Activated T-cell treated with anti-CD3 and anti-CD28 coated beads for 4 hours (primary cell): ENCODE data around the gene WDR7.

Source experiments
- DNase-seq: peaks from one replicate; pipeline ENCODE4 v3.0.0-alpha.2; 2020

WDR7 gene

GRCh38 chr18:56952026-56952425, 300.9 kb downstream of the WDR7 start:
- no peak for DNase-seq

- no peak for DNase-seq
These were observed 302.5 kb downstream of the WDR7 start for GRCh38 chr18:56953428-56954198.

DNA sequence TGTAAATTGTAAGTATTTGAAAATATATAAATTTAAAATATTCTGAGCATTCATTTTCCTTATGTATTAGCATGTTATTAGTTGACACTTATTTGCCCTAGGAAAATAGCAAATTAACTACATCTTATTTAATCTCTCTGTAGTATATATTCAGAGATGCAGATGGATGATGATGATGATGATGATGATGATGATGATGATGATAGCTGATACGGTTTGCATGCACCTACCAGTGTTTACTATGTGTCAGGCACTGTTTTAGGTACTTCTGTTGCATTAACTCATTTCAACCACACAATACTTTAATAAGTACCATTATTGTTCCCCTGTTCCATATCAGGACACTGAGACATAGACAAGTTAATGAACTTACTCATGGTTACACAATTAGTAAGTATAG, 304.3 kb downstream of the WDR7 start:
- no peak for DNase-seq

DNA sequence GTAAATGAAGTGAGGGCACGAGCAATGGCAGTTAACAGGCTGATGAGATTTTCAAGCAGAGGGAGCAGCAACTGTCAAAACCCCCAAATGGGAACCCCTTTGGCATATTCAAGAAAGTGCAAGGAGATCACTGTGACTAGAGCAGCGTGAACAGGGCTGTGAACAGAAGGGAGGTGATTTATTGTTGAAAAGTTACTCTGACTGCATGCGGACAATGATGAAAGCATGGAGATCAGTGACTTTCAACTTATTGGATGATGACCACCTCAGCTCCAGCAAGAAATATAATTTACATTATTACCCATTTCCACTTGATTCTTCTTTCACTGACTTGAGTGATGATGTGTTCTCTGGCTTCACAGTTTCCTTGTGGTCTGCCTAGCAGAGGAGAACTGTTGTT, 308.0 kb downstream of the WDR7 start:
- DNase-seq, result no peak

DNA sequence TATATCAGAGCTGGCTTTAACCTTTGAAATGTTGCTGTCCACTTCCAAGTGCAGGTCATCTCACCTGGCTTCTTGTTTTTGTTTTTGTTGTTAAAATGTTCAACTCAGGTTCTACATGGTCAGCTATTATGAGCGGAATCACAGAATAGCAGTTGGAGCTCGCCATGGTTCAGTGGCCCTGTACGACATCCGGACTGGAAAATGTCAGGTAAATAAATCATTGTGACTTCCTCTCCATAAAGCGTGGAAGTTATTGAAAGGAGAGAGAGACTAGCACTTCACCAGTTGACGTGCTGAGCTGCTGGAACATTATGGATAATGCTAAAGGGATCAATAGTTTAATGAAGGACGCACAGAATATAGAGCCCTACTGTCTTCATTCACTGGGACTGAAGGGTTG, 311.2 kb downstream of the WDR7 start:
- no peak for DNase-seq

DNA sequence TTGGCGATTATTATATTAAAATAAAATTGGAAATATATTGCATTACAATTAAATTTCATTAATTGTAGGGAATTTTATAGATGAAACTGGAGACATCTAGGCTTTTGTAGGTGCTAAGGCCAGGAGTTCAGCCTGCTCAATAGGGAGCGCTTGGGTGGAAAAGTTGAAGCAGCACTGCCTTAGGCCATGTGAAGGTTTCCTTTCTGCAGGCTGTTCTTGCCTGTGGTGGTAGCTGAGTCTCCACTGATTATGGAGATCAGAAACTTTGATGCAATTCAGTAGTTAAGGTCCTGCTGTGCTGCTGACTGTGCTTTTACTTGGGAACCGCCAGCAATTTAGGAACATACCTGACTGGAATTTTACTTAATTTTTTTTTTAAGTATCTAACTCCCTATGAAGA, 315.9 kb downstream of the WDR7 start:
- no peak for DNase-seq

DNA sequence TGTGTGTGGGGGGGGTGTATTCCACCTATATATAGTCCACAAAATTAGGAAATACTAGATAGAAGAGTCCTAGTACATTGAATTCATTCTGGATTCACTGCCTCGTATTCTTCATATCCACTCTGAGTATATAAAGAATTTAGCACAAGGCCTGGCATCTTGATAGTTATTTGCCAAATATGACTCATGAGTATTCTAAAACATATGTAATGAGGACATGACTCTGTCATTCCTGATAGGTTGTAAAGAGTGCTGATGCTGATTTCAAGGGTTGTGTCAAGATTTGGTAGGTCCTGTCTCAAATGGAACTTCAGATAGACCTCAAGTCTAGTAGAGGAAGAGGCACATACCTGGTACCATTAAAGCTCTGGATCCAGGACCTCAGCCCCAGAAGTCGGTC, 322.3 kb downstream of the WDR7 start:
- DNase-seq, result no peak

- DNase-seq, result no peak
These were observed 323.0 kb downstream of the WDR7 start for GRCh38 chr18:56974141-56974540.

DNA sequence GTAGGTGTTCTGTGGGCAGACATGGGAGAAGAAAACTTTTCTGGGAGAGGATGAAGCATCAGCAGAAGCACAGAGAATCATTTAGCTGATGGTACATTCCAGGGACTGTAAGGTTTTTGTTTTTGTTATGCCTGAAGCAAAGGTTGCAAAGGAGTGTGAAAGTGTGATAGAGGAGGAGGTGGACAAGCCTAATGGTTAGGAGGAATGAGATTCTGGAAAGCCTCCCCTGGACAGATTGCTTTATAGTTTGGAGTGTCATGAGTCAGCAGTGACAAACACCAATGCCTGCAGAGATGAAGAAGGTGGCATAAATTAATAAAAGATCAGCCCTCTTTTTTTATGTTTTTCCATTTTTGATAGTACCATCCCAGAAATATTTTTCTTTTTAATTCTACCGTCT, 324.1 kb downstream of the WDR7 start:
- DNase-seq, result no peak

DNA sequence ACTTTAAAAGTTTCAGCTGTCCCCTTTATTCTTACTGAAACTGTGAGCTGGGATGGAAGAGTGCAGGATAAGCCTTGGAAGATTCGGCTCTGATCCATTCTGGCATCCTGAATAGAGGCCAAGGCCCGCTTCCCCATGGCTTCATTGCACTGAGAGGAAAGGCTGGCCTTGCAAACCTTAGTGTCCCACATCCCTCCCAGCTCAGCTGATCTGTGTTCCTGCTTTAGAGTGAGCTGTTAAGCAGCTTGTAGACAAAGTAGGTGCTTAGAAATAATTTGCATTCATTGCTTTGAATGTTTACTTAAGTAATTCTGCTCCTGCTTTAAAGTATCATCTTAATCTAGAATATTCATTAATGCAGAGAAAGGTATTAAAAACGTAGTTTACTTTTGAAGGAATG, 326.1 kb downstream of the WDR7 start:
- DNase-seq, result no peak

DNA sequence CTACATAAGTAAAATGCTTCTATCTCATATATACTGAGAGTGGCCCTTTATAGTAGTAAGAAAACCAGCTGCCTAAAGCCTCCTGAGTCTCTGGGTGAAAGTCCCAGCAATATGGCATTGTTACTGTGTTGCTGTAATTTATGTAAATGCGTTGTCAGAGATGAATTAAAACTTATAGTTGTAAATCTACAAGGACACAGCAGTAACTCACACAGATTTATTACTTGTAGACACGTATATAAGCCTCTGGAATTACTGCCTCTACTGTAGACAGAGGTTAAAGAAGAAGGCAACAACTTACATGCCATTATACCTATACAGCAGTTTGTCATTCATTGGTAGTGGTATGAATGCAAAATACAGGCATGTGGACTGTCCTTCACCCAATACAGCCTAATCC, 326.6 kb downstream of the WDR7 start:
- DNase-seq, result no peak

GRCh38 chr18:56980151-56980550, 329.0 kb downstream of the WDR7 start:
- no peak for DNase-seq

DNA sequence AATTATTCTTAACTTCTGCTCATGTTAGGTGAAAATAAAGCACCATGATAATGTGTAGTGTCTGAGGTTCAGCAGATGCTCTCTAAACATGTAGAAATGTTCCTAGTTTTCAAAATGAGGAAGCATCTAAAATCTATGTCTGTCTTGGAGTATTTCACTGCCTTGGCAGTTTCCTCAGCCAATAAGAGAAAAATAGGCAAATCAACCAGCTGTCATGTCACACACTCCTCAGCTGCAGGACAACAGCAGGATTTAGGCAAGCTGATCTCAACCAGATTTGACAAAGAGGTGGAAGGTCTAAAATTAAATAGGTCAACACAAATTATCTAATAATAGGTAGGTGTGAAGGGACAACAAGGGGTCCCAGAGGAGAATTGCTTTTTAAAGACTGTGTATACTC, 331.6 kb downstream of the WDR7 start:
- DNase-seq, result no peak

- DNase-seq, result no peak
These were observed 332.3 kb downstream of the WDR7 start for GRCh38 chr18:56983275-56983992.

DNA sequence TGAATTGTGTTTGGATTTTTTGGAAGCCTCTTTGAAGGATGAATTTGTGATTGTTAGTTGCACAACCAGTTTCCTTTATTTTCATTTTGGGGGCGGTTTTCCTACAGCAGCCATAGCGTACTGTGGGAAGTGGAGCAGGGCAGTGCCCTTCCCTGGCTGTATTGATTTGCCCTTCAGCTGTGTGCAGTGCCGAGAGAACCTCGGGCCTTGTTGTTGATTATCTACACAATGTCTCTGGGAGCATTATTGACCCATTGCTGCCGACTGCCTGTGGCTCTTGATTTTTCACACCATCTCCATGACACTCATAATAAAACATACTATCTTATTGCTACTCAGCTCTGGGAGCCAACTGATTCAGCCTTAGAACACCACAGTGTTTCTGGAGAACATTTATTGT, 333.6 kb downstream of the WDR7 start:
- no peak for DNase-seq

DNA sequence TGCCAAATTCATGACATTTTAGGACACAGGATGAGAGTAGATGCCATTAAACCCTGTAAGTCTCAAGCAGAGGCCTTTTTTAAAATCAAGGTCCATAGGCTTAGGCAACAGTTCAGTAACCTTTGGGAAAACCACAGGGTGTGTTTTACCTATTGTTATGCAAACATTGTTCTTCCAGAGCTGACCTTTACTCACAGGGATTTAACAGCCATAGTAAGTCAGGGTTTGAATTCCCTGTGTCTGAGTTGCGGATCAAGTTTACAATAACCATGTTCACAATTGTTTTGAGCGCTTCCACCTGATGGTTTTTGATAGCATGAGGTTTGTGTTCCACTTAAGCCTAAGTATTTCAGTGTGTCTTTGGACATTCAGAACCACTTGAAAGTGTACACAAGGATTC, 335.7 kb downstream of the WDR7 start:
- no peak for DNase-seq

GRCh38 chr18:56987236-56987635, 336.1 kb downstream of the WDR7 start:
- no peak for DNase-seq

GRCh38 chr18:56988022-56988421, 336.9 kb downstream of the WDR7 start:
- DNase-seq, result no peak

DNA sequence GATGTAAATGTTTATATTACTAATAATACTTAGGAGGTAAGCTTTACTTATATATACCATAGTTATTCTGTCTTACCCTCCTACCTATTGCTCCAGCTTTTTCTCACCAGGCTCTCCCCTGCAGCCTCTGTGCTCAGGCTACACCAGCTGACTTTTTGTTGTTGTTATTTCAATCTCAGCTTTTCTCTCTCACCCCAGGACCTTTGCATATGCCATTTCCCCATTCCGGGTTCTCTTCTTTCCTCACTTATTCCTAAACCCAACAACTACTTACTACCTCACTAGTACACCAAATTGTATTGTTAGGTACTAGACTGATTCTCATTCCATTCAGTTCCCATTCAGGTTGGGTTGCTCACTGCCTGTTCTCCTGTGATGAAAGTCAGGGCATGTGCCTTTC, 339.5 kb downstream of the WDR7 start:
- DNase-seq, result no peak

- no peak for DNase-seq
These were observed 341.6 kb downstream of the WDR7 start for GRCh38 chr18:56992777-56993176.

- no peak for DNase-seq
These were observed 344.5 kb downstream of the WDR7 start for GRCh38 chr18:56995579-56996188.

GRCh38 chr18:56997200-56997599, 346.0 kb downstream of the WDR7 start:
- no peak for DNase-seq

DNA sequence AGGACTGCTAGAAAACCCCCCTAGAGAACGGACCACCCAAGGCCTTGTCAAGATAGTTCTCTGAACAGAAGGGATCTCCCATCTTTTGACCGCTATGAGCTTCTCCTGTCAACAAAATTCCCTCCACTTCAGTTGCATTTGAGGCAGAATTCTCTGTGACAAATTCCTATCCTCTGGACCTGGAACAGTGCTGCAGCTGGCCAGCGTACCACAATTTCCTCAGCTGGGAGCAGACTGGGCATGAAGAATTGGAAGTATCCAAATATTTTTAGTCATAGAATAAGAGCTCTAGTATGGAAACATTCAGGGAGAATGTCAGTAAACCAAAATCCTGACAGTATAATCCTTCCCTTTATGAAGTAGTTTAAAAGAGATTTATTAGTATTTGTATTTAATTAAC, 348.7 kb downstream of the WDR7 start:
- no peak for DNase-seq

GRCh38 chr18:57002627-57003026, 351.5 kb downstream of the WDR7 start:
- DNase-seq, result no peak
